HT-29 (cell line): ENCODE measurements around the gene CCDC7. TPM values are rescaled to one million over a fixed set of nuclear protein-coding genes. Genes with fewer than 3 reads are reported as not detected.
"Not testable (repeated sequence)": the region's sequence is repeated elsewhere in the genome, so short reads cannot be mapped to it uniquely, and the experiment has no call there.

Source experiments
- DNase-seq: peaks from one replicate; pipeline ENCODE4 v3.0.0-alpha.2; 2015; ENCODE audit warnings: low spot score
- total RNA-seq: library from RNA; depleted of rRNA; stranded (reverse); fragments of >200 nt; shearing (Covaris generic); gene quantifications from 2 replicates; pipeline ENCODE4 v1.2.3, GENCODE V29; 2014

The CCDC7 gene
- total RNA-seq, 1 experiment from 2014 or later, result 1.3 TPM

- no peak for DNase-seq
Observed at GRCh38 chr10:32454148-32454547, 8.2 kb downstream of the CCDC7 start.

DNA sequence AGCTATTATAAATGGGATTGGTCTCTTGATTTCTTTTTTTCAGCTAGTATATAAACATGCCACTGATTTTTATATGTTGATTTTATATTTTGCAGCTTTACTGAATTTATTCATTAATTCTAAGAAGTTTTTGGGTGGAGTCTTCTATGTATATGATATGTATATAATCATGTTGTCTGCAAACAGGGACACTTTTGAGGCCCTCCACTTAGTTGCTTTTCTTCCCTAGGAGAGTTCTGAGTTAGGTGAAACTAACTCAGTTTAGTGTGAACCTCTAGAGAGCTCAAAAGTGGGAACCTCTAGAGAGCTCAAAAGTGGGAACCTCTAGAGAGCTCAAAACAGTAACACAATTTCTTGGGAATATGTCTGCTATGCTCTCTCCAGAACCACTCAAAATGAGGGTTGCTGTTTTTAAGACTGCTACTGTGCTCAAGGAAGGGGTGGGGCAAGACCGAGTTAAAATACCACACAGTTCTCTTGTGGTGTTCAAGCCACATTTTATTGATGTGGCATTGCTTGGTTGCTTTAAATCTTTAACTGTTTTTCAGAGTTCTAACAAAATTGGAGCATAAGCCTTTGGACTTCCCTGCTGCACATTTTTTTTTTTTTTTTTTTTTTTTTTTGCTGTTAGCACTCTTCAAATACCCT, 13.2 kb downstream of the CCDC7 start:
- DNase-seq, result no peak

DNA sequence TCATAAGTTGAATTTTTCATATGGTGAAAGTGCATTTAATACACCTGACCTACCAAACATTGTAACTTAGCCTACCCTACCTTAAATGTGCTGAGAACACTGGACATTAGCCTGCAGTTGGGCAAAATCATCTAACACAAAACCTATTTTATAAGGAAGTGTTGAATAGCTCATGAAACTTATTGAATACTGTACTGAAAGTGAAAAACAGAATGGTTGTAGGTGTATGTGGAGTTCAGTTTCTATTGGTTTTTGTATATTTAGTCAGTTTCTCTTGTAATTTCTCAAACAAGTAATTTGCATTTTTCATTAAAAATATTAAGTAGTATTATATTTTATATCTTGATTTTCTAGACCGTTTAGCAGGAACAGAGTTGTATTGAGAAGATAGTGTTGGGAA, 15.3 kb downstream of the CCDC7 start:
- no peak for DNase-seq

DNA sequence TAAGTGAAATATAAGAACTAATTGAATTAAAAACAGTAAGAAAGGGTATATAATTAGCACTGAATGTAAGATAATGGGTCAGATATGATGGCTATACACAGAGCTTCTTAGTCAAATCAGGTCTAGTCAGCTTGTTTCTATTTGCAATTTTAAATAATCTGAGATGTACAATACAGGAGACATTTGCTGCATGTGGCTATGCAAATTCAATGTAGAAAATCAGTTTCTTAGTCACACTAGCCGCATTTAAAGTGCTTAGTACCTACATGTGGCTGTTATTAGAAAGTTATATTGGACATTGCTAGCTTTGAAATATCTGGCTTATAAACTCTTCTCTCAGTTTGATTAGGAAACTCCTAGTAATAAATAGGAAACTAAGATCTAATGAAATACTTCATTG, 25.3 kb downstream of the CCDC7 start:
- DNase-seq, result no peak

DNA sequence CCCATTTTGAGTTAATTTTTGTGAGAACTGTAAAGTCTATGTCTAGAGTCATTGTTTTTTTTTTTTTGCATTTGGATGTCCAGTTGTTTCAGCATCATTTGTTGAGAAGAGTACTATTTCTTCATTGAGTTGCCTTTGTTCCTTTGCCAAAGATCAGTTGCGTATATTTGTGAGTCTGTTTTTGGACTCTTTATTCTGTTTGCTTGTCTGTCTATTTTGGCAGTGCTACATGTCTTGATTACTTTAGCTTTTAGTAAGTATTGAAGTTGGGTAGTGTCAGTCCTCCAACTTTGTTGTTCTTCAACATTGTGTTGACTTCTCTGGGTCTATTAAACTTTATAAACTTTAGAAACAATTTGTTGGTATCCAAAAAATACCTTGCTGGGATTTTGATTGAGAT, 31.6 kb downstream of the CCDC7 start:
- no peak for DNase-seq

DNA sequence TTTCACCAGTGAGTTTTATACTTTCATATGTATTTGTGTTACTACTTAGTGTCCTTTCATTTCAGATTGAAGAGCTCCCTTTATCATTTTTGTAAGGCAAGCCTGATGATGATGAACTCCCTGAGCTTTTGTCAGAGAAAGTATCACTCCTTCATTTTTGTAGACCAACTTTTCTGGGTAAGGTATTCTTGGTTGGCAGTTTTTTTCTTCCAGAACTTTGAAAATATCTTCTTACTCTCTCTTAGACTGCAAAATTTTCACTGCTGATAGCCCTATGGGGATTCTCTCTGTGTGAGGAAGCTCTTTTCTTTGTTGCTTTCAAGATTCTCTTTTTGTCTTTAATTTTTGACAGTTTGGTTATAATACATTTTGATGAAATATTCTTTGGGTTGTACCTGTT, 35.7 kb downstream of the CCDC7 start:
- DNase-seq, result no peak

GRCh38 chr10:32483019-32483502, 37.1 kb downstream of the CCDC7 start:
- not testable (repeated sequence) for DNase-seq

DNA sequence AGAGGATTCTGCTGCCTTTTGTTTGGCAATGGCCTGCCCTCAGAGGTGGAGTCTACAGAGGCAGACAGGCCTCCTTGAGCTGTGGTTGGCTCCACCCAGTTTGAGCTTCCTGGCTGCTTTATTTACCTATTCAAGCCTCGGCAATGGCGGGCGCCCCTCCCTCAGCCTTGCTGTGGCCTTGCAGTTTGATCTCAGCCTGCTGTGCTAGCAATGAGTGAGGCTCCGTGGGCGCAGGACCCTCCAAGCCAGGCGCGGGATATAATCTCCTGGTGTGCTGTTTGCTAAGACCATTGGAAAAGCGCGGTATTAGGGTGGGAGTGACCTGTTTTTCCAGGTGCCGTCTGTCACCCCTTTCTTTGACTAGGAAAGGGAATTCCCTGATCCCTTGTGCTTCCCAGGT, 42.1 kb downstream of the CCDC7 start:
- DNase-seq, result not testable (repeated sequence)

DNA sequence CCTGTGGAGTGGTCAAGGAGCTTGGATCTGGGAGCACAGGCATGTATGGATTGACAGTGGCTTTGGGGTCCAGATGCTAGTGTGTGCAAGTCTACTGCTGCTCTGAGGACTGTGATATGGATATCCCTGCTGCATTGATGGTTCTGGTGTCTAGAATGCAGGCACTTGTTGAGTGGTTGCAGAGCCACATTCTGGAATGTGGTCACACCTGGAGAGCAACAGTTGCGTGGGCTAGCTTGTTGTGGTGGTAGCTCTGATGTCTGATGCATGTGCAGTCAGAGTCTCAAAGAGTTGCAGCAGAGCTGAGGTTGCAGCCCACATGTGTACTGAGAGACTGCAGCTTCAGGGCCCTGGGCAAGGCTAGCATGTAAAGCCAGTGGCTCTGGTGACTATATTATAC, 43.2 kb downstream of the CCDC7 start:
- no peak for DNase-seq

GRCh38 chr10:32489901-32490300, 44.0 kb downstream of the CCDC7 start:
- DNase-seq, result no peak

- not testable (repeated sequence) for DNase-seq
Observed at GRCh38 chr10:32494562-32494961, 48.6 kb downstream of the CCDC7 start.

DNA sequence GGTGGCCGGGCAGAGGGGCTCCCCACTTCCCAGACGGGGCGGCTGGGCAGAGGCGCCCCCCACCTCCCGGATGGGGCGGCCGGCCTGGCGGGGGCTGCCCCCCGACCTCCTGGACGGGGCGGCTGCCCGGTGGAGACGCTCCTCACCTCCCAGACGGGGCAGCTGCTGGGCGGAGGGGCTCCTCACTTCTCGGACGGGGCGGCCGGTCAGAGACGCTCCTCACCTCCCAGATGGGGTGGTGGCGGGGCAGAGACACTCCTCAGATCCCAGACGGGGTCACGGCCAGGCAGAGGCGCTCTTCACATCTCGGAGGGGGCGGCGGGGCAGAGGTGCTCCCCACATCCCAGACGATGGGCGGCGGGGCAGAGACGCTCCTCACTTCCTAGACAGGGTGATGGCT, 54.2 kb downstream of the CCDC7 start:
- not testable (repeated sequence) for DNase-seq

DNA sequence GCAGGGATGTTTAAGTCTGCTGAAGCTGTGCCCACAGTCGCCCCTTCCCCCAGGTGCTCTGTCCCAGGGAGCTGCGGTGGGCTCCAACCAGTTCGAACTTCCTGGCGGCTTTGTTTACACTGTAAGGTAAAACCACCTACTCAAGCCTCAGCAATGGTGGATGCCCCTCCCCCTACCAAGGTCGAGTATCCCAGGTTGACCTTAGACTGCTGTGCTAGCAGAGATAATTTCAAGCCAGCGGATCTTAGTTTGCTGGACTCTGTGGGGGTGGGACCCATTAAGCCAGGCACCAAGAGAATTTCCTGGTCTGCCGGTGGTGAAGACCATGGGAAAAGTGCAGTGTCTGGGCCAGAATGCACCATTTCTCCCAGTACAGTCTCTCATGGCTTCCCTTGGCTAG, 56.0 kb downstream of the CCDC7 start:
- no peak for DNase-seq

- DNase-seq, result not testable (repeated sequence)
Observed at GRCh38 chr10:32505762-32506420, 60.0 kb downstream of the CCDC7 start.

- DNase-seq, result no peak
Observed at GRCh38 chr10:32511599-32511998, 65.7 kb downstream of the CCDC7 start.

DNA sequence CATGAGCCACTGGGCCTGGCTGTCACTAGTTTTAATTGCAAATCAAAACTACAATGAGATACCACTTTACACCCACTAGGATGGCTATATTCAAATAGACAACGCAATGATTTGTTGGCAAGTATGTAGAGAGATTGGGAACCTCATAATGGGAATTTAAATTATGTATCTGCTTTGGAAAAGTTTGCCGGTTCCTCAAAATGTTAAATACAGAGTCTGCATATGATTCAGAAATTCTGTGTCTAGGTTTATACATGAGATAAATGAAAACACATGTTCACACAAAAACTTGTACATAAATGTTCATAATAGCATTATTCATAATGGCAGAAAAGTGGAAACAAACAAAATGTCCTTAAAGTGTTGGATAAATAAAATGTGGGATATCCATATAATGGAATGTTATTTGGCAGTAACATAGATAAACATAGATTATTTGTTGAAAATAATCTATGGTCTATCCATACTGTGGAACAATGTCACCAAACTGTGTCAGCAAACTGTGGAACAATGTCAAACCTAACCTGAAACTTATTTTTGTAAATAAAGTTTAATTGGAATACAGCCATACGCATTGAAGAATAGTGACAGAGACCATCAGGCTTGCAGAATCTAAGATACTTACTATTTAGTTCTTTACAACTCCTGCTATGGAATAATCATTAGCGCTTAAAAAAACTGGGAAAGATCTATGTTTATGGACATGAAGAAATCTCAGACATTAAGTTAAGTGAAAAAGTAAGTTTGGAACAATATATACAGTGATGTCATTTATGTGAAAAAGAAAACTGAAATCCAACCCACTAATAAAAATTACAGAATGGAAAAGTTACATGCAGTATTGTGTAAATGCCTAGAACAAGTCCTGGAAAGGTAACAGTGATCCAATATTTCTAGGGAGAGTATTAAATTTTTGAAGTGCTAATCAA, 70.9 kb downstream of the CCDC7 start:
- no peak for DNase-seq

DNA sequence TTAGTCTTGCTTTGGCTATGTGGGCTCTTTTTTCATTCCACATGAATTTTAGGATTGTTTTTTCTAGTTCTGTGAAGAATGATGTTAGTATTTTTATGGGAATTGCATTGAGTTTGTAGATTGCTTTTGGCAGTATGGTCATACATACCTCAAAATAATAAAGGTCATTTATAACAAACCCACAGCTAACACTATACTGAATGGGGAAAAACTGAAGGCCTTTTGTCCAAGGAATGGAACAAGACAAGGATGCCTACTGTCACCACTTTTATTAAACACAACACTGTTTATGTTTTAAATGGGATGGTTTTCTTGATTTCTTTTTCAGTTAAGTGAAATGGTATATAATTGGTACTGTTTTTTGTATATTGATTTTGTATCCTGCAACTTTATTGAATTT, 84.3 kb downstream of the CCDC7 start:
- DNase-seq, result no peak

DNA sequence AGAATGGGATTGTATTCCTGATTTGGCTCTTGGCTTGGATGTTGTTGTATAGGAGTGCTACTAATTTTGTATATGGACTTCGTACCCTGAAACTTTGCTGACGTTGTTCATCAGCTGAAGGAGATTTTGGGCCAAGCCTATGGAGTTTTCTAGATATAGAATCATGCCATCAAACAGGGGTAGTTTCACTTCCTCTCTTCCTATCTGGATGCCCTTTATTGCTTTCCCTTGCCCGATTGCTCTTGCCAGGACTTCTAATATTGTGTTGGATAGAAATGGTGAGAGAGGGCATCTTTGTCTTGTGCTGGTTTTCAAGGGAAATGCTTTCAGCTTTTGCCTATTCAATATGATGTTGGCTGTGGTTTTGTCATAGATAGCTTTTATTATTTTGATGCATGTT, 92.3 kb downstream of the CCDC7 start:
- no peak for DNase-seq

DNA sequence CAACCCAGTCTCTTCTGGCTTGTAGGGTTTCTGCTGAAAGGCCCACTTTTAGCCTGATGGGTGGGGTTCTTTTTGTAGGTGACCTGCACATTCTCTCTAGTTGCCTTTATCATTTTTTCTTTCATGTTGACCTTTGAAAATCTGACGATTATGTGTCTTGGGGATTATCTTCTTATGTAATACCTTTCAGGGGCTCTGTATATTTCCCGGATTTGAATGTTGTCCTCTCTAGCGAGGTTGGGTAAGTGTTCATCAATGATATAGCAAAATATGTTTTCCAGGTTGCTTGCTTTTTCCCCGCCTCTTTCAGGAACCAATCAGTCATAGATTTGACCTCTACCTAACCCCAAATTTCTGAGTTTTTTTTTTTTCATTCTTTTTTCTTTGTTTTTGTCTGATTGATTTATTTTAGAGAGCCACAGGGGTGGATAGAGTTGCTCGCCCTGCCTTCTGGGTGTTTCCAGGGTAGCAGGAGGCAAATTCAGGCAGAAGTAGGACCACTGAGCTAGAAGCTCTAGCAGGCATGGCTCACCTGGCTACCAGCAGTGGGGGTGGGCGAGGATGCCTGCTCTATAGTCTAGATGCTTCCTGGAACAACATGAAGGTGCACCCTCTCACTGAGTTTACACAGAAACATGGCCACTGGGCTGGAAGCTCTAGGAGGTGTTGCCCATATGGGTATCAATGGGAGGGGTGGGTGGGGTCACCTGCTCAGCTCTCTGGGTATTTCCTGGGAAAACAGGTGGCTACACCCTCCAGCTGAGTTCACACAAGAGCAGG, 94.9 kb downstream of the CCDC7 start:
- no peak for DNase-seq

GRCh38 chr10:32548208-32548607, 102.3 kb downstream of the CCDC7 start:
- no peak for DNase-seq

DNA sequence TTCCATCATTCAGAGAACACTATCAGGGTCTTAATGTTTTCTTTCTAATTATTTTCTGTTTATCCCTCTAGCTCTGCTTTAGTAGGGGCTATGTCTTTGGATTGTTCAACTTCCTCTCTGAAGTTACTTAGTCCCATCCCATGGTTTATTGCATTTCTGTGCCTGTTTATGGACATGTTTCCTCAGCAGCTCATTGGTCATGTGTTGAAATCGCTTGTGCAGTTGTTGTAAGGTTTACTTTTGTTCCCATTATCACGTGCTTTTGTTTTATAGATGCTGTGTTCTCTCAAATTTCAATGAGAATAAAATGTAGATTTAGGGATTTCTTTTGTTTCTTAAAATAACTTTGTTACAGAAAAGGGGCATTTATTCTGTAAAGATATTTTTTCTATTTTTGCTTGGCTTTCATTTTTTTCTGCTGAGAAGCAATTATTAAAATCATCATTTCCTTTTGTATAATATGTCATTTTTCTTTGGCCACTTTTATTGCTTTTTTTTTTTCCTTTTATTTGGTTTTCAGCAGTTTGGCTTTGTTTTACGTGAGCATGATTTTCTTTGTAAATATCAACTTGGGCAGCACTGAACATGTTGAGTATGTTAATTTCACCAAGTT, 110.9 kb downstream of the CCDC7 start:
- no peak for DNase-seq
